A673 (cell line): Measurements from ENCODE around the gene WDR27. TPM values are rescaled to one million over a fixed set of nuclear protein-coding genes. Genes with fewer than 3 reads are reported as not detected.

Experiments used
- BruUV-seq: library from RNA; stranded (reverse); fragments of 400-500 nt; replicated peaks from 2 replicates; lab custom pipeline; 2021; lab: Mats Ljungman, UMichigan
- CTCF ChIA-PET: fragments of 300-600 bp; sonication (Branson Sonifier 250); formaldehyde crosslinking; loops from one replicate; lab custom pipeline; 2022; ENCODE audit warnings: antibody characterized with exemption; lab: Charles Lee
- POLR2A ChIA-PET: fragments of 300-600 bp; sonication (Branson Sonifier 250); formaldehyde crosslinking; loops from one replicate; lab custom pipeline; 2022; ENCODE audit warnings: antibody characterized with exemption; ENCODE audit not compliant: low non-redundant PET; lab: Charles Lee
- DNase-seq: peaks from one replicate; pipeline ENCODE4 v3.0.0-alpha.2; 2015; ENCODE audit warnings: low spot score
- H3K27ac ChIP-seq: fragments of 200-600 bp; sonication (generic); 2 replicates; pipeline ENCODE4 v1.5.1; 2016; ENCODE audit warnings: mixed run types, low read depth, mild to moderate bottlenecking, mixed read lengths, antibody characterized with exemption, low read length; ENCODE audit not compliant: poor library complexity, severe bottlenecking
- H3K27me3 ChIP-seq: fragments of 200-600 bp; sonication (generic); replicated peaks from 2 replicates; pipeline ENCODE4 v1.6.1; 2017; ENCODE audit warnings: mixed run types, low read depth, mild to moderate bottlenecking, mixed read lengths, antibody characterized with exemption, low read length; ENCODE audit not compliant: insufficient read depth, poor library complexity
- H3K36me3 ChIP-seq: fragments of 200-600 bp; sonication (generic); 2 replicates; pipeline ENCODE4 v1.6.1; 2016; ENCODE audit warnings: mixed run types, mild to moderate bottlenecking, mixed read lengths, antibody characterized with exemption, low read length; ENCODE audit not compliant: insufficient read depth, poor library complexity, severe bottlenecking
- H3K4me1 ChIP-seq: fragments of 200-600 bp; sonication (generic); 2 replicates; pipeline ENCODE4 v1.6.1; 2017; ENCODE audit warnings: mixed run types, mild to moderate bottlenecking, mixed read lengths, antibody characterized with exemption, low read length; ENCODE audit not compliant: insufficient read depth, poor library complexity, severe bottlenecking
- H3K4me3 ChIP-seq: fragments of 200-600 bp; sonication (generic); 2 replicates; pipeline ENCODE4 v1.5.1; 2016; ENCODE audit warnings: low read depth, mixed run types, mild to moderate bottlenecking, mixed read lengths, low read length; ENCODE audit not compliant: poor library complexity, severe bottlenecking
- H3K9me3 ChIP-seq: fragments of 200-600 bp; sonication (generic); 2 replicates; pipeline ENCODE4 v1.6.1; 2016; ENCODE audit warnings: mixed run types, low read depth, mild to moderate bottlenecking, mixed read lengths, antibody characterized with exemption, low read length; ENCODE audit not compliant: poor library complexity, severe bottlenecking
- CTCF ChIP-seq: fragments of 300-800, 200-600 bp; sonication (generic); conservative IDR thresholded peaks from 2 replicates; pipeline ENCODE4 v1.5.1; 2017; ENCODE audit warnings: low read depth, mild to moderate bottlenecking, antibody characterized with exemption, low read length, moderate library complexity, mixed read lengths
- EZH2 ChIP-seq: fragments of 200-600 bp; sonication (generic); IDR thresholded peaks from 2 replicates; pipeline ENCODE4 v1.6.1; 2017; ENCODE audit warnings: borderline replicate concordance, low read depth, mild to moderate bottlenecking, mixed read lengths, antibody characterized with exemption, low read length; ENCODE audit not compliant: poor library complexity, severe bottlenecking
- intact Hi-C: fragments of 100-400 bp; cut with micrococcal nuclease; formaldehyde crosslinking; loops from one replicate; pipeline ENCODE4 v1.10.0; 2022; ENCODE audit not compliant: unreplicated experiment
- total RNA-seq: library from RNA; stranded (reverse); gene quantifications from 2 replicates; pipeline ENCODE4 v1.2.3, GENCODE V29; 2021

WDR27 gene
- total RNA-seq, 1 experiment from 2014 or later: 77.3 TPM

DNA sequence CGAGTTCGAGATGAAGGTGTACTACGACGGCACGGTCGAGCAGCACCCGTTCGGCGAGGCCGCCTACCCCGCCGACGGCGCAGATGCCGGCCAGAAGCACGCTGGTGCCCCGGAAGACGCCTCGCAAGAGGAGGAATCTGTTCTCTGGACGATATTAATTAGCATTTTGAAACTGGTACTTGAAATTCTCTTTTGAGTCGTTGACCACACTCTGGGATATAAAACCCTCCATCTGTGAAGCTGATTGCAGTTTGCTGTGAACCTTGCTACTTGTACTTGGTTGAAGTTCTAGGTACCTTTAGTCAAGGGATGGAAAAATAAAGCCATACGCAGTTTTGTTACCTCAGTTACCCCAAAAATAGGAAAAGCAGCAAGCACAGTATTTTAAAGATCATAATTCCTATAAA, 1.0 kb upstream of the WDR27 start:
- peaks cover 33% of the 10 kb centered on the region for H3K36me3 ChIP-seq
- peaks cover 27% of the 10 kb centered on the region for H3K4me1 ChIP-seq
- H3K4me3 ChIP-seq: peak overlapping the region; percentile 92
- CTCF ChIA-PET: no interaction called here
- intact Hi-C loops: loop anchor here (2.0 kb wide), 1 partner anchor 746 kb away; no protein-coding TSS in a partner anchor
- no peaks in the 10 kb centered on the region for H3K27me3 ChIP-seq
- peak overlapping the region; percentile 99 for H3K27ac ChIP-seq
- no peaks in the 10 kb centered on the region for H3K9me3 ChIP-seq
- no TSS peak for BruUV-seq
- POLR2A ChIA-PET: no interaction called here
- no peak for TF ChIP-seq CTCF
- TF ChIP-seq EZH2: no peak
- DNase-seq: no peak

- POLR2A ChIA-PET: interaction anchor here (0.5 to 0.6 kb wide), 2 partner anchors 11 to 187 kb away, joined by 3 to 4 read pairs; no protein-coding TSS in a partner anchor
- TF ChIP-seq EZH2: no peak
- TF ChIP-seq CTCF: no peak
Measured at GRCh38 chr6:169701311-169701953, 397 bp downstream of the WDR27 start.

DNA sequence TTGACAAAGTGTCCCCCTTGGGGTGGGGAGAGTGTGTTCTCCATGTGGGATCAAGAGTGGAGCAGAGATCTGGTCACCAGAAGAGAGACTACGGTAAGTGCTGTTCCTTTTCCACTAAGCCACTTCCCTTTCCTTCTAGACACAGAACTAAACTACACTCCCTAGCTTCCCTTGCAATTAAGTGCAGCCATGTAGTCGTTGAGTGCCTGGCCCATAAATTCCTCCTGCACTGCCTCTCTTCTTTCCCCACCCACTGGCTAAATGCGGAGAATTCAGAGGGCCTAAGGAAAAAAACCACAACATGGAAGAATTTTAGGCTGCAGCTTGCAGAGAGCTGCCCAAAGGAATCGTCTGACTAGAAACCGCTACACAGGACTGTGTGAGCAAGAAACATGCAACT, 1.5 kb downstream of the WDR27 start:
- peak overlapping the region; percentile 27 for H3K27ac ChIP-seq
- no TSS peak for BruUV-seq
- no peaks in the 10 kb centered on the region for H3K27me3 ChIP-seq
- POLR2A ChIA-PET: no interaction called here
- no peak for TF ChIP-seq CTCF
- no peak for TF ChIP-seq EZH2
- peaks cover 27% of the 10 kb centered on the region for H3K4me1 ChIP-seq
- peak overlapping the region; percentile 92 for H3K4me3 ChIP-seq
- CTCF ChIA-PET: no interaction called here
- intact Hi-C loops: no loop called here
- no peaks in the 10 kb centered on the region for H3K9me3 ChIP-seq
- peak; percentile 15 for DNase-seq
- H3K36me3 ChIP-seq: peaks cover 25% of the 10 kb centered on the region

More at GRCh38 chr6:169701311-169701953, 397 bp downstream of the WDR27 start:
- H3K36me3 ChIP-seq: peaks cover 33% of the 10 kb centered on the region
- CTCF ChIA-PET: no interaction called here
- intact Hi-C loops: no loop called here
- H3K27ac ChIP-seq: peak overlapping the region; percentile 99
- BruUV-seq: TSS peak; percentile 84
- peak overlapping the region; percentile 92 for H3K4me3 ChIP-seq
- no peaks in the 10 kb centered on the region for H3K27me3 ChIP-seq
- H3K9me3 ChIP-seq: no peaks in the 10 kb centered on the region
- no peak for DNase-seq
- H3K4me1 ChIP-seq: peaks cover 27% of the 10 kb centered on the region
